Smooth muscle cell (in vitro differentiated cells): ENCODE results near the gene KRTAP4-11. TPM values are rescaled to one million over a fixed set of nuclear protein-coding genes. Genes with fewer than 3 reads are reported as not detected.
A peak's percentile ranks its signal among the peaks of the same experiment; 100 is the strongest.
"Not testable (repeated sequence)": the region's sequence is repeated elsewhere in the genome, so short reads cannot be mapped to it uniquely, and the experiment has no call there.

ENCODE experiments used
- DNase-seq: peaks from one replicate; lab custom pipeline; 2025; ENCODE audit not compliant: unreplicated experiment; lab: John Stamatoyannopoulos, UW
- H2AFZ ChIP-seq: fragments of 200-600 bp; sonication (generic); 2 replicates; pipeline ENCODE4 v1.6.0; 2016; ENCODE audit warnings: antibody characterized with exemption, low read depth, mild to moderate bottlenecking
- H3F3A ChIP-seq: fragments of 200-600 bp; sonication (generic); 2 replicates; pipeline ENCODE4 v1.6.0; 2017; ENCODE audit warnings: antibody characterized with exemption, low read depth
- H3K27ac ChIP-seq: fragments of 200-600 bp; sonication (generic); 2 replicates; pipeline ENCODE4 v1.5.1; 2016; ENCODE audit warnings: low read depth, mild to moderate bottlenecking
- H3K27me3 ChIP-seq: fragments of 200-600 bp; sonication (generic); 2 replicates; pipeline ENCODE4 v1.6.1; 2016; ENCODE audit warnings: low read depth, mild to moderate bottlenecking
- H3K36me3 ChIP-seq: fragments of 200-600 bp; sonication (generic); 2 replicates; pipeline ENCODE4 v1.5.1; 2016; ENCODE audit warnings: low read depth
- H3K4me1 ChIP-seq: fragments of 200-600 bp; sonication (generic); 2 replicates; pipeline ENCODE4 v1.5.1; 2016; ENCODE audit warnings: low read depth
- H3K4me2 ChIP-seq: fragments of 200-600 bp; sonication (generic); 2 replicates; pipeline ENCODE4 v1.6.0; 2016; ENCODE audit warnings: mild to moderate bottlenecking
- H3K4me3 ChIP-seq: fragments of 200-600 bp; sonication (generic); 2 replicates; pipeline ENCODE4 v1.5.1; 2016; ENCODE audit warnings: mild to moderate bottlenecking
- H3K79me2 ChIP-seq: fragments of 200-600 bp; sonication (generic); 2 replicates; pipeline ENCODE4 v1.6.0; 2016; ENCODE audit warnings: low read depth, mild to moderate bottlenecking
- H3K9ac ChIP-seq: fragments of 200-600 bp; sonication (generic); 2 replicates; pipeline ENCODE4 v1.6.0; 2016; ENCODE audit warnings: low read depth
- H3K9me3 ChIP-seq: fragments of 200-600 bp; sonication (generic); replicated peaks from 2 replicates; pipeline ENCODE4 v1.5.1; 2016; ENCODE audit warnings: low read depth
- H4K20me1 ChIP-seq: fragments of 200-600 bp; sonication (generic); 2 replicates; pipeline ENCODE4 v1.6.0; 2016; ENCODE audit warnings: low read depth
- CTCF ChIP-seq: fragments of 200-600 bp; sonication (generic); IDR thresholded peaks from 2 replicates; pipeline ENCODE4 v1.5.1; 2017; ENCODE audit warnings: borderline replicate concordance, mild to moderate bottlenecking, antibody characterized with exemption; ENCODE audit not compliant: insufficient read depth, poor library complexity, severe bottlenecking
- WGBS: methylation state at CpG from one replicate; pipeline ENCODE4 v1.1.7; 2016; ENCODE audit warnings: low lambda C conversion rate; 5-methylcytosine and 5-hydroxymethylcytosine counted together
- polyA plus RNA-seq: library from polyadenylated mRNA; unstranded; fragments of >200 nt; fragmentation: Nextera tagmentation; extraction: Ambion mirVana; gene quantifications from 2 replicates; pipeline ENCODE4 v1.2.1, GENCODE V29; 2016
- total RNA-seq: library from RNA; depleted of rRNA; stranded (reverse); fragments of >200 nt; gene quantifications from 2 replicates; pipeline ENCODE4 v1.2.3, GENCODE V29; 2014

The KRTAP4-11 gene
- total and polyA plus RNA-seq, 2 experiments from 2014 or later = not detected

GRCh38 chr17:41153856-41154255, 35.7 kb upstream of the KRTAP4-11 start:
- Histone ChIP-seq H3K9ac (no peak overlapping the region), H3K36me3 (no peaks in the 10 kb centered on the region), H4K20me1 (no peaks in the 10 kb centered on the region), H3K79me2 (no peaks in the 10 kb centered on the region), H3K27me3 (no peaks in the 10 kb centered on the region), H3K9me3 (no peaks in the 10 kb centered on the region), H3K27ac (no peak overlapping the region), H2AFZ (peak overlapping the region; percentile 26), H3K4me3 (no peak overlapping the region), H3F3A (no peaks in the 10 kb centered on the region), H3K4me1 (no peaks in the 10 kb centered on the region), H3K4me2 (no peak overlapping the region)
- TF ChIP-seq CTCF = no peak
- DNase-seq = no peak
- WGBS = 7% methylated on average over 2 of the region's 2 CpGs

- 95% methylated on average over 2 of the region's 2 CpGs for WGBS
- Histone ChIP-seq H3K9ac (no peak overlapping the region), H3K9me3 (no peaks in the 10 kb centered on the region), H3K27ac (no peak overlapping the region), H3K4me2 (no peak overlapping the region), H2AFZ (no peak overlapping the region), H3K4me3 (no peak overlapping the region), H3K4me1 (no peaks in the 10 kb centered on the region), H3F3A (no peaks in the 10 kb centered on the region), H3K27me3 (no peaks in the 10 kb centered on the region), H4K20me1 (no peaks in the 10 kb centered on the region), H3K79me2 (no peaks in the 10 kb centered on the region), H3K36me3 (no peaks in the 10 kb centered on the region)
- no peak for TF ChIP-seq CTCF
- no peak for DNase-seq
Observed at GRCh38 chr17:41151525-41151924, 33.4 kb upstream of the KRTAP4-11 start.

- Histone ChIP-seq H3K4me3 (no peak overlapping the region), H4K20me1 (no peaks in the 10 kb centered on the region), H2AFZ (no peak overlapping the region), H3K79me2 (no peaks in the 10 kb centered on the region), H3K27ac (no peak overlapping the region), H3K9me3 (no peaks in the 10 kb centered on the region), H3K36me3 (no peaks in the 10 kb centered on the region), H3K27me3 (no peaks in the 10 kb centered on the region), H3K4me1 (no peaks in the 10 kb centered on the region), H3K9ac (no peak overlapping the region), H3F3A (no peaks in the 10 kb centered on the region), H3K4me2 (no peak overlapping the region)
- no peak for TF ChIP-seq CTCF
- DNase-seq = no peak
- 87% methylated on average over 4 of the region's 4 CpGs for WGBS
Observed at GRCh38 chr17:41150026-41150425, 31.9 kb upstream of the KRTAP4-11 start.

GRCh38 chr17:41149652-41149985, 31.4 kb upstream of the KRTAP4-11 start, which contains the start of gene KRTAP4-5:
KRTAP4-5 (minus strand) TSS chr17:41149825; CDS start chr17:41149767, 58 bp downstream.
- H4K20me1 ChIP-seq = no peaks in the 10 kb centered on the region
- no peak for DNase-seq
- H3K9ac ChIP-seq = no peak within 1 kb of the TSS
- no peaks in the 10 kb centered on the region for H3K36me3 ChIP-seq
- TF ChIP-seq CTCF = no peak
- H3K4me3 ChIP-seq = no peak within 1 kb of the TSS
- WGBS = 84% methylated on average over 2 of the region's 2 CpGs
- no peaks in the 10 kb centered on the region for H3K27me3 ChIP-seq
- H3K27ac ChIP-seq = no peak within 1 kb of the TSS
- no peak within 1 kb of the TSS for H3K4me2 ChIP-seq
- no peaks in the 10 kb centered on the region for H3F3A ChIP-seq
- no peak within 1 kb of the TSS for H2AFZ ChIP-seq
- H3K4me1 ChIP-seq = no peaks in the 10 kb centered on the region
- H3K79me2 ChIP-seq = no peaks in the 10 kb centered on the region
- no peaks in the 10 kb centered on the region for H3K9me3 ChIP-seq

- H3K36me3 ChIP-seq, H3K27ac ChIP-seq, H4K20me1 ChIP-seq, DNase-seq, H3K9ac ChIP-seq, H3K4me1 ChIP-seq, H3K27me3 ChIP-seq, H3F3A ChIP-seq, H2AFZ ChIP-seq, H3K79me2 ChIP-seq, H3K4me3 ChIP-seq, H3K4me2 ChIP-seq, H3K9me3 ChIP-seq: not testable (repeated sequence)
- WGBS = 89% methylated on average over 10 of the region's 10 CpGs
Observed at GRCh38 chr17:41148971-41149651, 30.9 kb upstream of the KRTAP4-11 start.
